Testis (tissue), 3 donors: ENCODE data around the gene DNAJC30. TPM values are rescaled to one million over a fixed set of nuclear protein-coding genes. Genes with fewer than 3 reads are reported as not detected.

ENCODE experiments used
- DNase-seq: peaks from one replicate; pipeline ENCODE4 v3.0.0-alpha.2; 2019
- H3K27ac ChIP-seq, 2 donors: fragments of 200-600 bp; sonication (generic); one replicate each; pipeline ENCODE4 v1.5.1; 2019
- H3K27me3 ChIP-seq: fragments of 200-600 bp; sonication (generic); one replicate; pipeline ENCODE4 v1.5.1; 2019
- H3K36me3 ChIP-seq: fragments of 200-600 bp; sonication (generic); one replicate; pipeline ENCODE4 v1.5.1; 2017; ENCODE audit warnings: low read depth; ENCODE audit errors: missing control alignments
- H3K4me1 ChIP-seq: fragments of 200-600 bp; sonication (generic); one replicate; pipeline ENCODE4 v1.5.1; 2019
- H3K4me3 ChIP-seq, 2 donors: fragments of 200-600 bp; sonication (generic); one replicate each; pipeline ENCODE4 v1.5.1; 2017 to 2019
- H3K9me3 ChIP-seq: fragments of 200-600 bp; sonication (generic); one replicate; pipeline ENCODE4 v1.5.1; 2017
- CTCF ChIP-seq, 3 experiments: fragments of 450-650 bp in 2 of 3; fragments of 200-600 bp in 1 of 3; sonication (generic) in 1 of 3; IDR thresholded peaks; one replicate each; pipeline ENCODE4 v1.5.1; 2016 to 2019; ENCODE audit warnings: antibody characterized with exemption in 3 of 3, mild to moderate bottlenecking in 2 of 3, moderate library complexity in 1 of 3
- POLR2A ChIP-seq: fragments of 450-650 bp; IDR thresholded peaks from one replicate; pipeline ENCODE4 v1.6.1; 2017; ENCODE audit warnings: antibody characterized with exemption, mild to moderate bottlenecking, moderate library complexity
- WGBS, 2 donors: methylation state at CpG; one replicate each; pipeline ENCODE4 v1.1.5; 2018; 5-methylcytosine and 5-hydroxymethylcytosine counted together
- intact Hi-C: fragments of 100-400 bp; cut with DNase I; formaldehyde crosslinking; loops from one replicate; pipeline ENCODE4 v1.15.1; 2023; ENCODE audit warnings: low total_unique reads
- polyA plus RNA-seq: library from polyadenylated mRNA; stranded (reverse); fragments of 350-450 nt; fragmentation: Illumina TruSeq; extraction: RNeasy Lipid Tissue Mini Kit (QIAGEN cat#74804); gene quantifications from one replicate; pipeline ENCODE4 v1.2.3, GENCODE V29; 2014; ENCODE audit warnings: low read depth, low replicate concordance; ENCODE audit not compliant: insufficient read depth
- total RNA-seq, 2 donors: library from RNA; depleted of rRNA; stranded (reverse); fragments of >200 nt; gene quantifications; one replicate each; pipeline ENCODE4 v1.2.3, GENCODE V29; 2016

The DNAJC30 gene
- total and polyA plus RNA-seq, 3 donors from 2014 or later = 19.7 to 27.7 (median 25.0) TPM

GRCh38 chr7:73712773-73713172, 29.5 kb upstream of the DNAJC30 start:
- Histone ChIP-seq H3K9me3 (no peaks in the 10 kb centered on the region), H3K4me3 (no peak overlapping the region), H3K27ac (no peak overlapping the region), H3K27me3 (no peaks in the 10 kb centered on the region), H3K36me3 (no peaks in the 10 kb centered on the region), H3K4me1 (peaks cover 8% of the 10 kb centered on the region)
- 83 to 89% methylated on average over 1 of the region's 1 CpG for WGBS, 2 donors
- no peak for DNase-seq
- TF ChIP-seq POLR2A (no peak), CTCF (IDR thresholded peaks at IDR 0.05) (no peak)
- intact Hi-C loops = no loop called here

- H3K36me3 ChIP-seq = no peaks in the 10 kb centered on the region
- no peak for DNase-seq
- intact Hi-C loops = no loop called here
- no peaks in the 10 kb centered on the region for H3K9me3 ChIP-seq
- H3K4me3 ChIP-seq = no peak overlapping the region
- H3K27ac ChIP-seq = no peak overlapping the region
- no peak for TF ChIP-seq CTCF (IDR thresholded peaks at IDR 0.05)
- no peak for TF ChIP-seq POLR2A
- peaks cover 5% of the 10 kb centered on the region for H3K4me1 ChIP-seq
- WGBS, 2 donors = 74 to 87% methylated on average over 12 to 16 of the region's 16 CpGs
- no peaks in the 10 kb centered on the region for H3K27me3 ChIP-seq
Observed at GRCh38 chr7:73708961-73709549, 25.8 kb upstream of the DNAJC30 start.

- Histone ChIP-seq H3K36me3 (no peaks in the 10 kb centered on the region), H3K4me1 (peaks cover 10% of the 10 kb centered on the region), H3K27me3 (no peaks in the 10 kb centered on the region), H3K9me3 (no peaks in the 10 kb centered on the region), H3K27ac (no peak overlapping the region), H3K4me3 (no peak overlapping the region)
- WGBS, 2 donors = 83 to 84% methylated on average over 7 to 14 of the region's 15 CpGs
- no peak for TF ChIP-seq POLR2A
- no peak for TF ChIP-seq CTCF (IDR thresholded peaks at IDR 0.05)
- intact Hi-C loops = no loop called here
- DNase-seq = peak; percentile 87
Observed at GRCh38 chr7:73707045-73707631, 23.9 kb upstream of the DNAJC30 start.

- TF ChIP-seq POLR2A (no peak), CTCF (IDR thresholded peaks at IDR 0.05) (no peak)
- no peaks in the 10 kb centered on the region for H3K27me3 ChIP-seq
- no peak overlapping the region for H3K27ac ChIP-seq
- H3K36me3 ChIP-seq = no peaks in the 10 kb centered on the region
- H3K9me3 ChIP-seq = no peaks in the 10 kb centered on the region
- H3K4me1 ChIP-seq = peaks cover 10% of the 10 kb centered on the region
- no peak overlapping the region for H3K4me3 ChIP-seq
- DNase-seq = no peak
- intact Hi-C loops = no loop called here
- WGBS, 2 donors = 79 to 88% methylated on average over 14 to 25 of the region's 25 CpGs
Observed at GRCh38 chr7:73706126-73707044, 23.1 kb upstream of the DNAJC30 start.
